OCI-LY7 (cell line): ENCODE results near the gene IGSF8. TPM values are rescaled to one million over a fixed set of nuclear protein-coding genes. Genes with fewer than 3 reads are reported as not detected.

ENCODE experiments used
- BruUV-seq: library from RNA; stranded (reverse); fragments of 400-500 nt; replicated peaks from 2 replicates; lab custom pipeline; 2021; lab: Mats Ljungman, UMichigan
- CTCF ChIA-PET: fragments of 300-600 bp; sonication (Branson Sonifier 250); formaldehyde crosslinking; loops from one replicate; lab custom pipeline; 2022; ENCODE audit warnings: antibody characterized with exemption; ENCODE audit not compliant: unreplicated experiment; lab: Charles Lee
- POLR2A ChIA-PET: fragments of 300-600 bp; sonication (Branson Sonifier 250); formaldehyde crosslinking; loops from one replicate; lab custom pipeline; 2022; ENCODE audit warnings: antibody characterized with exemption; lab: Charles Lee
- DNase-seq: peaks from one replicate; pipeline ENCODE4 v3.0.0-alpha.2; 2015; ENCODE audit warnings: low spot score
- H2AFZ ChIP-seq: fragments of 200-600 bp; sonication (generic), shearing (Covaris generic); 2 replicates; pipeline ENCODE4 v1.6.1; 2014; ENCODE audit warnings: mild to moderate bottlenecking, antibody characterized with exemption, low read length, moderate library complexity
- H3K27ac ChIP-seq: fragments of 200-600 bp; sonication (generic); 2 replicates; pipeline ENCODE4 v1.5.1; 2014; ENCODE audit warnings: mixed run types, low read depth, mild to moderate bottlenecking, moderate library complexity, low read length, inconsistent platforms; ENCODE audit not compliant: poor library complexity, severe bottlenecking
- H3K36me3 ChIP-seq: fragments of 200-600 bp; sonication (generic); 2 replicates; pipeline ENCODE4 v1.6.1; 2014; ENCODE audit warnings: mild to moderate bottlenecking, antibody characterized with exemption, low read length, moderate library complexity, mixed read lengths; ENCODE audit not compliant: insufficient read depth
- H3K4me1 ChIP-seq: fragments of 200-600 bp; sonication (generic); 2 replicates; pipeline ENCODE4 v1.5.1; 2014; ENCODE audit warnings: mild to moderate bottlenecking, low read length; ENCODE audit not compliant: insufficient read depth, poor library complexity, severe bottlenecking
- H3K4me2 ChIP-seq: fragments of 200-600 bp; sonication (generic); 2 replicates; pipeline ENCODE4 v1.6.1; 2014; ENCODE audit warnings: mild to moderate bottlenecking, low read length
- H3K4me3 ChIP-seq: fragments of 200-600 bp; sonication (generic); 2 replicates; pipeline ENCODE4 v1.5.1; 2014; ENCODE audit warnings: mild to moderate bottlenecking, low read depth, low read length; ENCODE audit not compliant: poor library complexity, severe bottlenecking
- H3K79me2 ChIP-seq: fragments of 200-600 bp; sonication (generic); 2 replicates; pipeline ENCODE4 v1.6.1; 2016; ENCODE audit warnings: low read depth, mild to moderate bottlenecking, low read length, moderate library complexity, mixed read lengths; ENCODE audit not compliant: insufficient read depth
- H3K9me2 ChIP-seq: fragments of 200-600 bp; sonication (generic); 2 replicates; pipeline ENCODE4 v1.6.1; 2016; ENCODE audit warnings: mild to moderate bottlenecking, low read length, mixed read lengths; ENCODE audit not compliant: insufficient read depth
- H3K9me3 ChIP-seq: fragments of 200-600 bp; sonication (generic); 2 replicates; pipeline ENCODE4 v1.6.1; 2014; ENCODE audit warnings: mild to moderate bottlenecking, mixed run types, low read length, mixed read lengths
- H4K20me1 ChIP-seq: fragments of 200-600 bp; sonication (generic); 2 replicates; pipeline ENCODE4 v1.6.1; 2014; ENCODE audit warnings: mild to moderate bottlenecking, antibody characterized with exemption, low read length, moderate library complexity, mixed read lengths; ENCODE audit not compliant: insufficient read depth
- CTCF ChIP-seq: fragments of 200-600 bp; sonication (generic); conservative IDR thresholded peaks from 2 replicates; pipeline ENCODE4 v1.5.1; 2014; ENCODE audit warnings: mild to moderate bottlenecking, antibody characterized with exemption, low read length, moderate library complexity, mixed read lengths
- EZH2phosphoT487 ChIP-seq: fragments of 200-600 bp; sonication (generic); IDR thresholded peaks from 2 replicates; pipeline ENCODE4 v1.6.1; 2018; ENCODE audit warnings: low read depth, borderline replicate concordance, mild to moderate bottlenecking, mixed run types, antibody characterized with exemption, low read length, moderate library complexity, mixed read lengths
- intact Hi-C: fragments of 100-400 bp; cut with micrococcal nuclease; formaldehyde crosslinking; loops from one replicate; pipeline ENCODE4 v1.10.0; 2022; ENCODE audit not compliant: unreplicated experiment
- total RNA-seq, 2 experiments: library from RNA; depleted of rRNA in 1 of 2; stranded (reverse); fragments of >200 nt in 1 of 2; shearing (Covaris generic) in 1 of 2; gene quantifications; 2 replicates each; pipeline ENCODE4 v1.2.3, GENCODE V29; 2014 to 2022

The IGSF8 gene
- total RNA-seq, 2 experiments from 2014 or later: 18.7 to 28.7 TPM

DNA sequence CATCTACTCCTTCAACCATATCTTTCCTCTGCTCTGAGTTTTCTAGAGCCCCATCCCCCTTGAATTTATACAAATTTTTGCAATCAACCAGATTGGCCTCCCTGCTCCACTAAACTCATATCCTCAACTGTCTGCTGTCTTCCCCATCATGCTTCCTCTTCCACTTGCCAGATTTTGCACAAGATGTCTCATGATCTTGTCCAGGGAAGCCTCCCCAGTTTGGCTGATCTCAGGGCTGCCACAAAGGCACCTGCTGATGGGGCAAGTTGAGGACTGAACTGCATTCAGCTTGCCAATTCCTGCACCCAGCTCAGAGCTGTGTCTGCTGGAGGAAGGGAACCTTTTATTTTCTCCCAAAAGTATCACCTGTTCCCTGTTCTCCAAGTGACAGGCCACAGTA lies 20.9 kb downstream of the IGSF8 start:
- TF ChIP-seq EZH2phosphoT487: no peak
- no peak for TF ChIP-seq CTCF
- Histone ChIP-seq H2AFZ (no peak overlapping the region), H3K4me1 (no peaks in the 10 kb centered on the region), H3K9me3 (no peaks in the 10 kb centered on the region), H3K79me2 (no peaks in the 10 kb centered on the region), H3K4me2 (no peak overlapping the region), H3K4me3 (no peak overlapping the region), H3K9me2 (no peaks in the 10 kb centered on the region), H4K20me1 (no peaks in the 10 kb centered on the region), H3K36me3 (no peaks in the 10 kb centered on the region), H3K27ac (no peak overlapping the region)
- no peak for DNase-seq
- BruUV-seq: no TSS peak
- ChIA-PET CTCF (interaction anchor here (1.8 to 3.4 kb wide), 3 partner anchors 10 to 31 kb away, joined by 5 to 19 read pairs (median 9); no protein-coding TSS in a partner anchor), POLR2A (interaction anchor here (0.5 to 2.5 kb wide), 4 partner anchors 11 to 187 kb away, joined by 3 to 7 read pairs (median 4); partner anchors contain the start of gene IGSF8)
- intact Hi-C loops: loop anchor here (5.0 kb wide), 1 partner anchor 45 kb away; the partner anchor contains the start of gene PIGM

- CTCF ChIA-PET: interaction anchor here (1.3 to 2.8 kb wide), 2 partner anchors 10 to 11 kb away, joined by 4 to 9 read pairs; no protein-coding TSS in a partner anchor
- Histone ChIP-seq H2AFZ (no peak overlapping the region), H3K9me3 (no peaks in the 10 kb centered on the region), H4K20me1 (no peaks in the 10 kb centered on the region), H3K4me2 (no peak overlapping the region), H3K9me2 (no peaks in the 10 kb centered on the region), H3K36me3 (no peaks in the 10 kb centered on the region), H3K27ac (no peak overlapping the region), H3K79me2 (no peaks in the 10 kb centered on the region), H3K4me1 (peaks cover 4% of the 10 kb centered on the region), H3K4me3 (no peak overlapping the region)
- POLR2A ChIA-PET: no interaction called here
- BruUV-seq: no TSS peak
- TF ChIP-seq CTCF: no peak
- no peak for TF ChIP-seq EZH2phosphoT487
- no peak for DNase-seq
- intact Hi-C loops: loop anchor here (5.0 kb wide), 1 partner anchor 44 kb away; the partner anchor contains the start of gene PIGM
Observed at GRCh38 chr1:160076295-160076694, 22.1 kb downstream of the IGSF8 start.

DNA sequence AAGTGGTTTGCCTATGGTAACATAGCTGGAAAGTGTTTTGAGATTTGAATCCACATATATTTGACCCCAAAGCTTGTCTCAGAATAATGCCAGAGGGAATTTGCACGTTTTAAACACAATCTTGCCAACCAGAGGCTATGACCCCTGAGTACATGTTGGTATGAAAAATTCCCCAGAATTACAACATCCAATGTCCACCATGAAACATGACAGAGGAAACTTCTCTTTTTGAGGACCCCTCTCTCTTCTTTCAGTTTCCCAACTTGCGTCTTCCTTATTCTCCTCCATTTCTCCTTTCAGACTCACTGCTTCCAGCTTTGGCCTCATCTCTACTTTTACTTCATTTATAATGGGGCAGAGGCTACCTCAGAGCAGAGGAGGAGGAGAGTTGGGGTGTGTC lies 22.6 kb downstream of the IGSF8 start:
- CTCF ChIA-PET: interaction anchor here (1.3 kb wide), 1 partner anchor 10 kb away, joined by 4 read pairs; no protein-coding TSS in a partner anchor
- no peak for DNase-seq

More for the DNA sequence above, 22.6 kb downstream of the IGSF8 start:
- H3K4me3 ChIP-seq: no peak overlapping the region
- H3K9me2 ChIP-seq: no peaks in the 10 kb centered on the region
- intact Hi-C loops: loop anchor here (5.0 kb wide), 1 partner anchor 44 kb away; the partner anchor contains the start of gene PIGM
- TF ChIP-seq EZH2phosphoT487 (no peak), CTCF (no peak)
- H3K79me2 ChIP-seq: no peaks in the 10 kb centered on the region
- BruUV-seq: no TSS peak
- H2AFZ ChIP-seq: no peak overlapping the region
- POLR2A ChIA-PET: no interaction called here
- H3K27ac ChIP-seq: no peak overlapping the region
- H3K9me3 ChIP-seq: no peaks in the 10 kb centered on the region
- no peaks in the 10 kb centered on the region for H4K20me1 ChIP-seq
- H3K4me1 ChIP-seq: peaks cover 6% of the 10 kb centered on the region
- no peak overlapping the region for H3K4me2 ChIP-seq
- H3K36me3 ChIP-seq: no peaks in the 10 kb centered on the region
